Right renal cortex interstitium (tissue), 3 donors: Measurements from ENCODE around the gene NOSTRIN. TPM values are rescaled to one million over a fixed set of nuclear protein-coding genes. Genes with fewer than 3 reads are reported as not detected.
"Not testable (repeated sequence)": the region's sequence is repeated elsewhere in the genome, so short reads cannot be mapped to it uniquely, and the experiment has no call there.

Source experiments
- DNase-seq, 3 donors: peaks; one replicate each; pipeline ENCODE4 v3.0.0-alpha.2; 2013; ENCODE audit warnings: low read depth in 3 of 3, low spot score in 2 of 3
- polyA plus RNA-seq, 3 donors: library from polyadenylated mRNA; unstranded; fragments of 120-200 nt; gene quantifications; one replicate each; pipeline ENCODE4 v1.2.1, GENCODE V29; 2013; ENCODE audit not compliant: insufficient read length in 3 of 3

NOSTRIN gene
- polyA plus RNA-seq: 10 to 100 TPM; 34.0 to 37.5 (median 37.4) TPM

- DNase-seq: no peak
Measured at GRCh38 chr2:168801961-168802858, at the start of gene NOSTRIN. Gene NOSTRIN, plus strand, starts transcription at chr2:168802637. Its CDS starts 10 bp downstream, at chr2:168802647.

GRCh38 chr2:168753765-168754329 lies 48.6 kb upstream of the NOSTRIN start:
- no peak for DNase-seq

GRCh38 chr2:168757223-168757622 lies 45.2 kb upstream of the NOSTRIN start:
- no peak for DNase-seq

- DNase-seq: peak in 2 of 3 donors; percentile 27 to 32
Measured at GRCh38 chr2:168758970-168759820, 43.2 kb upstream of the NOSTRIN start.

GRCh38 chr2:168765401-168765800 lies 37.0 kb upstream of the NOSTRIN start:
- no peak for DNase-seq

- no peak for DNase-seq
Measured at GRCh38 chr2:168766600-168766999, 35.8 kb upstream of the NOSTRIN start.

GRCh38 chr2:168767258-168767657 lies 35.2 kb upstream of the NOSTRIN start:
- no peak for DNase-seq

- DNase-seq: not testable (repeated sequence)
Measured at GRCh38 chr2:168768357-168768756, 34.1 kb upstream of the NOSTRIN start.

GRCh38 chr2:168770796-168771195 lies 31.6 kb upstream of the NOSTRIN start:
- no peak for DNase-seq

- no peak for DNase-seq
Measured at GRCh38 chr2:168772704-168773103, 29.7 kb upstream of the NOSTRIN start.

- DNase-seq: no peak
Measured at GRCh38 chr2:168773128-168773527, 29.3 kb upstream of the NOSTRIN start.

GRCh38 chr2:168773719-168774521 lies 28.5 kb upstream of the NOSTRIN start:
- no peak for DNase-seq

- no peak for DNase-seq
Measured at GRCh38 chr2:168775837-168776236, 26.6 kb upstream of the NOSTRIN start.

GRCh38 chr2:168780669-168781071 lies 21.8 kb upstream of the NOSTRIN start:
- no peak for DNase-seq

GRCh38 chr2:168781191-168781817 lies 21.1 kb upstream of the NOSTRIN start:
- DNase-seq: no peak

GRCh38 chr2:168782271-168782670 lies 20.2 kb upstream of the NOSTRIN start:
- DNase-seq: no peak

GRCh38 chr2:168784993-168785392 lies 17.4 kb upstream of the NOSTRIN start:
- DNase-seq: no peak

- no peak for DNase-seq
Measured at GRCh38 chr2:168787098-168787781, 15.2 kb upstream of the NOSTRIN start.

GRCh38 chr2:168787782-168788376 lies 14.6 kb upstream of the NOSTRIN start:
- DNase-seq: no peak
